ENCODE measurements around the gene ZIC1. TPM values are rescaled to one million over a fixed set of nuclear protein-coding genes. Genes with fewer than 3 reads are reported as not detected.

Gene ZIC1
- total RNA-seq, 1 experiment from 2014 or later = not detected

DNA sequence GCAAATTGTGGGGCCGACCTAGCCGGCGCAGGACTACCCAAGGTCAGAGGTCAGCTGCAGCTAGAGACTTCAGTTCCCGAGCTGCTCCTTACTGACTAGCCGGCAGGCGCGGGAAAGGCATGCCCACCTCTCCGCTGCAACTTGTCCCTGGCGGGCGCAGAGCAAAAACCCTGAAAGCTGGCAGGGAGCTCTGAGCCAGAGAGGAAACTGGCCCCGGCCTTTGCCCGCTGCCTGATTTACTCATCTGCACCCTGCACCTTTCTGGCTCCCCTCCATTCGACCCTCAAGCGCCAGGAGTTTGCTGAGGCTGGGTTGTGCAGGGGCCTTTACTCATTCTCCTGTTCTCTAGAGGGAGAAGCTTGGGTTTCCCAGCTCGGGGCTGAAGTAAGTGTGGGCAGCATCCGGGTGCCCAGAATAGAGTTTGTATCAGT, 4.3 kb upstream of the ZIC1 start:
- H4K91ac ChIP-seq (ENCODE audit: insufficient read length, low read depth, low read length) = no peak overlapping the region
- no peak overlapping the region for H4K5ac ChIP-seq (ENCODE audit: insufficient read length, low read depth, low read length)
- Mint-ChIP-seq H3K27ac (no peak overlapping the region), H3K36me3 (ENCODE audit: insufficient read depth in 1 of 3, low read depth in 3 of 3) (no peaks in the 10 kb centered on the region; a peak in 1 of 7 replicates), H3K27me3 (ENCODE audit: low read depth) (peaks cover 100% of the 10 kb centered on the region), H3K4me1 (peaks cover 30 to 80% of the 10 kb centered on the region in 2 experiments), H3K4me3 (peak overlapping the region in 1 of 2 experiments; percentile 66; a peak in 3 of 5 replicates), H3K9me3 (peaks cover 0 to 6% of the 10 kb centered on the region in 2 experiments; a peak in 4 of 5 replicates)
- no peak overlapping the region for H3K18ac ChIP-seq (ENCODE audit: insufficient read length, low read depth, low read length)
- no peak overlapping the region for H3K23ac ChIP-seq (ENCODE audit: insufficient read length, low read depth, low read length)
- no peak overlapping the region for H2BK12ac ChIP-seq (ENCODE audit: insufficient read length, low read depth, low read length)
- H3K9ac ChIP-seq (ENCODE audit: extremely low read depth, insufficient read length, low read length) = no peak overlapping the region
- no peak overlapping the region for H2BK15ac ChIP-seq (ENCODE audit: low read depth, low read length)
- no peak for DNase-seq
- no peak overlapping the region for H3K56ac ChIP-seq (ENCODE audit: insufficient read length, low read depth, low read length)
- no peak overlapping the region for H3T11ph ChIP-seq (ENCODE audit: low read length)
- H2AK5ac ChIP-seq (ENCODE audit: insufficient read length, low read length) = no peak overlapping the region
- no peak overlapping the region for H2BK5ac ChIP-seq (ENCODE audit: insufficient read length, low read length)
- no peak overlapping the region for H3K14ac ChIP-seq (ENCODE audit: insufficient read depth, low read length)
- WGBS (ENCODE audit: extremely low coverage, insufficient read length, low lambda C conversion rate) = no CpG with 5 or more reads among the region's 16 CpGs
- H4K20me1 ChIP-seq (ENCODE audit: control insufficient read depth, insufficient read depth, insufficient read length) = no peaks in the 10 kb centered on the region
- H3K23me2 ChIP-seq (ENCODE audit: insufficient read length, low read depth, low read length, poor library complexity, severe bottlenecking) = peaks cover 15% of the 10 kb centered on the region
- peak overlapping the region; percentile 8 for H3K4me2 ChIP-seq (ENCODE audit: insufficient read depth, insufficient read length, low read length)
- no peaks in the 10 kb centered on the region for H3K79me2 ChIP-seq (ENCODE audit: insufficient read depth, low read length)
- H3K27me3 ChIP-seq (ENCODE audit: insufficient read depth, low read length) = peaks cover 63% of the 10 kb centered on the region
- H4K8ac ChIP-seq (replicated peaks; ENCODE audit: insufficient read length, low read depth, low read length) = no peak overlapping the region
- H3K27ac ChIP-seq (ENCODE audit: insufficient read length, low read depth, low read length) = no peak overlapping the region
- H2BK120ac ChIP-seq (ENCODE audit: low read depth, low read length, poor library complexity, severe bottlenecking) = no peak overlapping the region
- no peaks in the 10 kb centered on the region for H3K79me1 ChIP-seq (ENCODE audit: insufficient read depth, low read depth, low read length, poor library complexity, severe bottlenecking)
- H2AFZ ChIP-seq (ENCODE audit: low read length) = no peak overlapping the region
- H3K4ac ChIP-seq (ENCODE audit: low read depth, low read length) = no peak overlapping the region
- TF ChIP-seq, protein P1, sequence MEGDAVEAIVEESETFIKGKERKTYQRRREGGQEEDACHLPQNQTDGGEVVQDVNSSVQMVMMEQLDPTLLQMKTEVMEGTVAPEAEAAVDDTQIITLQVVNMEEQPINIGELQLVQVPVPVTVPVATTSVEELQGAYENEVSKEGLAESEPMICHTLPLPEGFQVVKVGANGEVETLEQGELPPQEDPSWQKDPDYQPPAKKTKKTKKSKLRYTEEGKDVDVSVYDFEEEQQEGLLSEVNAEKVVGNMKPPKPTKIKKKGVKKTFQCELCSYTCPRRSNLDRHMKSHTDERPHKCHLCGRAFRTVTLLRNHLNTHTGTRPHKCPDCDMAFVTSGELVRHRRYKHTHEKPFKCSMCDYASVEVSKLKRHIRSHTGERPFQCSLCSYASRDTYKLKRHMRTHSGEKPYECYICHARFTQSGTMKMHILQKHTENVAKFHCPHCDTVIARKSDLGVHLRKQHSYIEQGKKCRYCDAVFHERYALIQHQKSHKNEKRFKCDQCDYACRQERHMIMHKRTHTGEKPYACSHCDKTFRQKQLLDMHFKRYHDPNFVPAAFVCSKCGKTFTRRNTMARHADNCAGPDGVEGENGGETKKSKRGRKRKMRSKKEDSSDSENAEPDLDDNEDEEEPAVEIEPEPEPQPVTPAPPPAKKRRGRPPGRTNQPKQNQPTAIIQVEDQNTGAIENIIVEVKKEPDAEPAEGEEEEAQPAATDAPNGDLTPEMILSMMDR (conservative IDR thresholded peaks at IDR 0.05) = no peak
- no peak overlapping the region for H2BK20ac ChIP-seq (ENCODE audit: low read depth, low read length, poor library complexity, severe bottlenecking)
- H3K9me3 ChIP-seq (ENCODE audit: control insufficient read depth, low read depth, low read length) = no peaks in the 10 kb centered on the region
- H3K4me1 ChIP-seq (ENCODE audit: insufficient read depth, low read length) = peaks cover 10% of the 10 kb centered on the region
